MM.1S (cell line): ENCODE measurements around the gene RAB11B.

Source experiments
- DNase-seq: peaks from one replicate; pipeline ENCODE4 v3.0.0-alpha.2; 2015
- H2AFZ ChIP-seq: fragments of 300-600 bp; sonication (generic); 2 replicates; pipeline ENCODE4 v1.6.0; 2016; ENCODE audit warnings: antibody characterized with exemption, low read length
- H3F3A ChIP-seq: fragments of 300-600 bp; sonication (generic); 2 replicates; pipeline ENCODE4 v1.6.1; 2016; ENCODE audit warnings: mild to moderate bottlenecking, antibody characterized with exemption, low read length, moderate library complexity, mixed read lengths; ENCODE audit not compliant: insufficient read depth
- H3K27ac ChIP-seq: fragments of 300-600 bp; sonication (generic); 2 replicates; pipeline ENCODE4 v1.5.1; 2016; ENCODE audit warnings: mild to moderate bottlenecking, low read length
- H3K27me3 ChIP-seq: fragments of 300-600 bp; sonication (generic); replicated peaks from 2 replicates; pipeline ENCODE4 v1.6.0; 2016; ENCODE audit warnings: low read length; ENCODE audit not compliant: insufficient read depth
- H3K36me3 ChIP-seq: fragments of 300-600 bp; sonication (generic); replicated peaks from 2 replicates; pipeline ENCODE4 v1.6.1; 2016; ENCODE audit warnings: mild to moderate bottlenecking, low read length, mixed read lengths; ENCODE audit not compliant: insufficient read depth
- H3K4me1 ChIP-seq: fragments of 300-600 bp; sonication (generic); 2 replicates; pipeline ENCODE4 v1.6.1; 2016; ENCODE audit warnings: low read length, mixed read lengths
- H3K4me2 ChIP-seq: fragments of 300-600 bp; sonication (generic); 2 replicates; pipeline ENCODE4 v1.6.0; 2016; ENCODE audit warnings: low read depth, low read length
- H3K4me3 ChIP-seq: fragments of 300-600 bp; sonication (generic); 2 replicates; pipeline ENCODE4 v1.5.1; 2016; ENCODE audit warnings: low read length, mixed read lengths
- H3K79me2 ChIP-seq: fragments of 300-600 bp; sonication (generic); 2 replicates; pipeline ENCODE4 v1.6.1; 2016; ENCODE audit warnings: mixed run types, low read length, mixed read lengths
- H3K9ac ChIP-seq: fragments of 300-600 bp; sonication (generic); 2 replicates; pipeline ENCODE4 v1.6.1; 2016; ENCODE audit warnings: low read length, mixed read lengths
- H3K9me2 ChIP-seq: fragments of 300-600 bp; sonication (generic); replicated peaks from 2 replicates; pipeline ENCODE4 v1.6.1; 2016; ENCODE audit warnings: mild to moderate bottlenecking, low read length, mixed read lengths; ENCODE audit not compliant: insufficient read depth
- H3K9me3 ChIP-seq: fragments of 300-600 bp; sonication (generic); replicated peaks from 2 replicates; pipeline ENCODE4 v1.6.1; 2016; ENCODE audit warnings: mild to moderate bottlenecking, low read length, mixed read lengths; ENCODE audit not compliant: insufficient read depth
- H4K20me1 ChIP-seq: fragments of 300-600 bp; sonication (generic); 2 replicates; pipeline ENCODE4 v1.6.1; 2016; ENCODE audit warnings: mild to moderate bottlenecking, low read length, moderate library complexity, mixed read lengths; ENCODE audit not compliant: insufficient read depth
- CTCF ChIP-seq: fragments of 300-600 bp; sonication (generic); IDR thresholded peaks from 2 replicates; pipeline ENCODE4 v1.5.1; 2016; ENCODE audit warnings: antibody characterized with exemption, low read length, mixed read lengths
- EZH2 ChIP-seq: fragments of 300-600 bp; sonication (generic); optimal IDR thresholded peaks from 2 replicates; pipeline ENCODE3; 2017; ENCODE audit warnings: low read depth, mild to moderate bottlenecking, antibody characterized with exemption, low read length, mixed read lengths
- EZH2phosphoT487 ChIP-seq: fragments of 300-600 bp; sonication (generic); IDR thresholded peaks from 2 replicates; pipeline ENCODE4 v1.6.1; 2018; ENCODE audit warnings: antibody characterized with exemption, low read length

Gene RAB11B

GRCh38 chr19:8396563-8397203, 6.5 kb downstream of the RAB11B start:
- peaks cover 80% of the 10 kb centered on the region for H3K79me2 ChIP-seq
- no peaks in the 10 kb centered on the region for H3K27me3 ChIP-seq
- no peaks in the 10 kb centered on the region; the same call in 1 of the 2 replicates for H3F3A ChIP-seq
- peak; percentile 84 for DNase-seq
- no peaks in the 10 kb centered on the region for H3K36me3 ChIP-seq
- H3K27ac ChIP-seq = no peak overlapping the region
- no peak overlapping the region for H3K4me3 ChIP-seq
- H2AFZ ChIP-seq = no peak overlapping the region
- peaks cover 11% of the 10 kb centered on the region; the same call in 1 of the 2 replicates for H4K20me1 ChIP-seq
- H3K9me3 ChIP-seq = no peaks in the 10 kb centered on the region
- TF ChIP-seq EZH2phosphoT487 = no peak
- peak; percentile 78 for TF ChIP-seq CTCF
- H3K4me1 ChIP-seq = peaks cover 9% of the 10 kb centered on the region; the same call in 1 of the 2 replicates
- no peaks in the 10 kb centered on the region for H3K9me2 ChIP-seq
- H3K4me2 ChIP-seq = no peak overlapping the region
- no peak overlapping the region for H3K9ac ChIP-seq

DNA sequence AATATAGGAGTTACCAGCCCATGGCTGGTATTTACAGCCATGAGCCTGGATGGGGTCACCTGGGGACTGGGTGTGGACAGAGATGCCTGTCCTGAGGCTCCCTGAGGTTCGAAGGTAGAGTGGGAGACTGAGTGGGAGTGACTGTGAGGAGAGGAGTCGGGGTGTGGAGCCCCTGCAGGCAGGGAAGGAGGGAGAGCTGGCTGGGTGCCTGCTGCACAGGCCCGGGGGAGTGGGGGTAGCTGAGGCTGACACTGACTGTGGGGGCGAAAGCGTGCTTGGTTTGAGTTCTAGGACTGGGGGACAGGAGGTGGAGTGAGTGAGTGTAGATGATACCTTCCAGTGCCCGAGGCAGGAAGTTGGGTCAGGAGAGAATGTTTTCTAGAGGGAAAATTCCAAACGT, 7.1 kb downstream of the RAB11B start:
- H3K4me3 ChIP-seq = no peak overlapping the region
- H3K9ac ChIP-seq = no peak overlapping the region
- H3K4me1 ChIP-seq = peaks cover 9% of the 10 kb centered on the region; the same call in 1 of the 2 replicates
- H4K20me1 ChIP-seq = peaks cover 11% of the 10 kb centered on the region; the same call in 1 of the 2 replicates
- H3K36me3 ChIP-seq = no peaks in the 10 kb centered on the region; the same call in 1 of the 2 replicates
- H2AFZ ChIP-seq = no peak overlapping the region
- no peaks in the 10 kb centered on the region; the same call in 1 of the 2 replicates for H3F3A ChIP-seq
- DNase-seq = no peak
- no peak for TF ChIP-seq EZH2
- no peak for TF ChIP-seq EZH2phosphoT487
- no peak for TF ChIP-seq CTCF
- peaks cover 74% of the 10 kb centered on the region for H3K79me2 ChIP-seq
- H3K27me3 ChIP-seq = no peaks in the 10 kb centered on the region
- H3K9me3 ChIP-seq = no peaks in the 10 kb centered on the region
- H3K27ac ChIP-seq = no peak overlapping the region
- no peak overlapping the region for H3K4me2 ChIP-seq
- no peaks in the 10 kb centered on the region for H3K9me2 ChIP-seq

DNA sequence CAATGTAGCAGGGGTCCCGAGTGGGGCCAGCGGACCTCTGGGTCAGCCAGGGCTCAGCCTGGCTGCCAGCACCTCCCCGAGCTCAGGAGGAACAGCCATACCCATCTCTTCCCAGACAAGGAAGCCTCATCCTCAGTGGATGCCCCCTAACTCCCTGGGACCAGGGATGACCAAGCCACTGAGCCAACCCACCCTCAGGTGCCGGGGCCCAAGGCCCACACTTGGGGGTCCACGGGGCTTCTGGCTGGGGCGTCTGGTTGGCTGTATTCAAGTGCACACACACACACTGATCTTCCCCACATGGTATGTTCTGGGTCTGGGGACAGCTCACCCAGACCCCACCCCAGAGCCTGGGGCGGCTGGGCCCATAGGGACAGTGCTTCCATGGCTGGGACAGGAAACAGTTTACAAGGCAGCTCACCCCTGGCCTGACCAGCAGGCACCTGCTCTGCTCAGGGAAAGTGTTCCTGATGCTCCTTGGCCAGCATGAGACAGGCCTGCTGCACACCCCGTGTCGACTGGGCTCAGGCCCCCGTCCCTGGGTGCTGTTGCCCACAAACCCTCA, 7.7 kb downstream of the RAB11B start:
- Histone ChIP-seq H3K79me2 (peaks cover 69% of the 10 kb centered on the region), H3K9me3 (no peaks in the 10 kb centered on the region), H3K4me1 (peaks cover 9% of the 10 kb centered on the region; the same call in 1 of the 2 replicates), H3K9ac (no peak overlapping the region), H2AFZ (no peak overlapping the region), H3K27ac (no peak overlapping the region), H3K36me3 (no peaks in the 10 kb centered on the region; the same call in 1 of the 2 replicates), H3F3A (no peaks in the 10 kb centered on the region; the same call in 1 of the 2 replicates), H3K4me2 (no peak overlapping the region), H3K27me3 (no peaks in the 10 kb centered on the region), H4K20me1 (peaks cover 11% of the 10 kb centered on the region; the same call in 1 of the 2 replicates), H3K9me2 (no peaks in the 10 kb centered on the region), H3K4me3 (no peak overlapping the region)
- TF ChIP-seq CTCF = no peak
- TF ChIP-seq EZH2phosphoT487 = no peak
- no peak for TF ChIP-seq EZH2
- DNase-seq = no peak
